Measurements from ENCODE around the gene CLSTN2. TPM values are rescaled to one million over a fixed set of nuclear protein-coding genes. Genes with fewer than 3 reads are reported as not detected.

CLSTN2 gene
- total and polyA plus RNA-seq, 4 donors = 0.09 to 2.2 (median 0.55) TPM

DNA sequence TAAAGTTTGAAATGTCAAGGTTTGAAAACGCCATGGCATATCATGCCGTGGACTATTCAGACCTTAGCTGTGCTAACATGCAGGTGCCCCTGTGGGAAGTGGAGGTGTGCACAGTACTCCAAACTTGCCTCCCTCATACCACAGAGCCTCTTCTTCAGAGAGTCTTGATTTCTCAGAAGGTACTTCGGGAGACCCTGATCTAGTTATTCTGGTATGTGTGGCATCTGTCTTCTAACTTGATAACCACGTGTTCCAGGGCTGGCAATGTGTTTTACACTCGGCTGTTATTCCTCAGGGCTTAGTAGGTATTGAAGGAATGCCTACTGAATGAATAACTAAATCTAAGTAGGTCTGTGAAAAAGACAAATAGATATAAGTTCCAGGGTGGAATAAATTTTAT is 309.9 kb downstream of the CLSTN2 start:
- Histone ChIP-seq H3K9ac (ENCODE audit: low read depth in 1 of 2, low read length in 2 of 2) (no peak overlapping the region), H3K9me3 (ENCODE audit: control insufficient read depth in 4 of 4, low read length in 3 of 4) (no peaks in the 10 kb centered on the region), H3K4me3 (ENCODE audit: low read depth in 1 of 3, low read length in 3 of 3) (no peak overlapping the region), H3K27me3 (ENCODE audit: control insufficient read depth in 4 of 4, insufficient read depth in 4 of 4, low read length in 3 of 4) (peaks cover 0 to 3% (median 0%) of the 10 kb centered on the region in 4 donors), H3K27ac (ENCODE audit: low read depth in 1 of 2, low read length in 2 of 2) (no peak overlapping the region), H3K36me3 (ENCODE audit: control insufficient read depth in 4 of 4, insufficient read depth in 3 of 4, low read depth in 1 of 4, low read length in 3 of 4) (no peaks in the 10 kb centered on the region), H3K4me1 (ENCODE audit: control insufficient read depth in 4 of 4, insufficient read depth in 4 of 4, low read length in 3 of 4) (no peaks in the 10 kb centered on the region)
- WGBS = 77% methylated on average over 5 of the region's 5 CpGs
- DNase-seq (ENCODE audit: low spot score) = no peak
- TF ChIP-seq ATF3 (IDR thresholded peaks at IDR 0.05) (no peak), RAD21 (IDR thresholded peaks at IDR 0.05) (no peak), HNF4A (conservative IDR thresholded peaks at IDR 0.05) (no peak), YY1 (IDR thresholded peaks at IDR 0.05) (no peak)

DNA sequence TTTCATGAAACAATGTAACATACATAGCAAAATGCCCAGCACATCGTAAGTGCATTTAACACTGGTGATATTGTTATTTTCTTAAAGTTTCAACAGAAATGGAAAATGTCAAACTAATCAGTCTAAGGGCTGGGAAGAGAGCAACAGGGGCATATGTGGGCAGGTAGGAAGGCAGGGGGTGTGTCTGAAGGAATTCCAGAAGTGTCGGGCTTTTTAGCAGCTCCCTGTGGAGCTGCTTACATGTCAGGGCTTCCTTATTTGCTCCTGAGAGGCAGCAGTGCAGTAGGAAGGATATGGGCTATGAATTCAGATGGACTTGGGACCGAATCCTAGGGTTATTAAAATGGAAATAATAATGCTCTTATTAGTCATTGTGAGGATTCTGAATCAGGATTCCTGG is 311.6 kb downstream of the CLSTN2 start:
- no peaks in the 10 kb centered on the region for H3K9me3 ChIP-seq (ENCODE audit: control insufficient read depth in 4 of 4, low read length in 3 of 4)
- no peak overlapping the region for H3K4me3 ChIP-seq (ENCODE audit: low read depth in 1 of 3, low read length in 3 of 3)
- WGBS = 60% methylated on average over 3 of the region's 3 CpGs
- H3K4me1 ChIP-seq (ENCODE audit: control insufficient read depth in 4 of 4, insufficient read depth in 4 of 4, low read length in 3 of 4) = no peaks in the 10 kb centered on the region
- TF ChIP-seq HNF4G (IDR thresholded peaks at IDR 0.05) = no peak
- TF ChIP-seq TAF1 (conservative IDR thresholded peaks at IDR 0.05) = no peak
- no peak for TF ChIP-seq HNF4A (conservative IDR thresholded peaks at IDR 0.05)
- TF ChIP-seq, protein P1, sequence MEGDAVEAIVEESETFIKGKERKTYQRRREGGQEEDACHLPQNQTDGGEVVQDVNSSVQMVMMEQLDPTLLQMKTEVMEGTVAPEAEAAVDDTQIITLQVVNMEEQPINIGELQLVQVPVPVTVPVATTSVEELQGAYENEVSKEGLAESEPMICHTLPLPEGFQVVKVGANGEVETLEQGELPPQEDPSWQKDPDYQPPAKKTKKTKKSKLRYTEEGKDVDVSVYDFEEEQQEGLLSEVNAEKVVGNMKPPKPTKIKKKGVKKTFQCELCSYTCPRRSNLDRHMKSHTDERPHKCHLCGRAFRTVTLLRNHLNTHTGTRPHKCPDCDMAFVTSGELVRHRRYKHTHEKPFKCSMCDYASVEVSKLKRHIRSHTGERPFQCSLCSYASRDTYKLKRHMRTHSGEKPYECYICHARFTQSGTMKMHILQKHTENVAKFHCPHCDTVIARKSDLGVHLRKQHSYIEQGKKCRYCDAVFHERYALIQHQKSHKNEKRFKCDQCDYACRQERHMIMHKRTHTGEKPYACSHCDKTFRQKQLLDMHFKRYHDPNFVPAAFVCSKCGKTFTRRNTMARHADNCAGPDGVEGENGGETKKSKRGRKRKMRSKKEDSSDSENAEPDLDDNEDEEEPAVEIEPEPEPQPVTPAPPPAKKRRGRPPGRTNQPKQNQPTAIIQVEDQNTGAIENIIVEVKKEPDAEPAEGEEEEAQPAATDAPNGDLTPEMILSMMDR (IDR thresholded peaks at IDR 0.05; ENCODE audit: low read depth, low read length, missing input control) = no peak
- no peak for TF ChIP-seq SP1 (IDR thresholded peaks at IDR 0.05)
- TF ChIP-seq JUND (IDR thresholded peaks at IDR 0.05) = no peak
- TF ChIP-seq NR2F2 (IDR thresholded peaks at IDR 0.05) = no peak
- TF ChIP-seq EGR1 (IDR thresholded peaks at IDR 0.05; ENCODE audit: low read depth in 2 of 2) = no peak
- no peak for TF ChIP-seq YY1 (IDR thresholded peaks at IDR 0.05)
- TF ChIP-seq RAD21 (IDR thresholded peaks at IDR 0.05) = no peak
- TF ChIP-seq FOXA2 (IDR thresholded peaks at IDR 0.05) = no peak
- TF ChIP-seq RXRA (IDR thresholded peaks at IDR 0.05) = no peak
- H3K9ac ChIP-seq (ENCODE audit: low read depth in 1 of 2, low read length in 2 of 2) = no peak overlapping the region
- DNase-seq (ENCODE audit: low spot score) = no peak
- no peaks in the 10 kb centered on the region for H3K36me3 ChIP-seq (ENCODE audit: control insufficient read depth in 4 of 4, insufficient read depth in 3 of 4, low read depth in 1 of 4, low read length in 3 of 4)
- no peak overlapping the region for H3K27ac ChIP-seq (ENCODE audit: low read depth in 1 of 2, low read length in 2 of 2)
- no peaks in the 10 kb centered on the region for H3K27me3 ChIP-seq (ENCODE audit: control insufficient read depth in 4 of 4, insufficient read depth in 4 of 4, low read length in 3 of 4)

GRCh38 chr3:140247775-140248174 is 312.8 kb downstream of the CLSTN2 start:
- Histone ChIP-seq H3K4me1 (ENCODE audit: control insufficient read depth in 4 of 4, insufficient read depth in 4 of 4, low read length in 3 of 4) (no peaks in the 10 kb centered on the region), H3K9me3 (ENCODE audit: control insufficient read depth in 4 of 4, low read length in 3 of 4) (no peaks in the 10 kb centered on the region), H3K36me3 (ENCODE audit: control insufficient read depth in 4 of 4, insufficient read depth in 3 of 4, low read depth in 1 of 4, low read length in 3 of 4) (no peaks in the 10 kb centered on the region), H3K9ac (ENCODE audit: low read depth in 1 of 2, low read length in 2 of 2) (no peak overlapping the region), H3K4me3 (ENCODE audit: low read depth in 1 of 3, low read length in 3 of 3) (no peak overlapping the region), H3K27me3 (ENCODE audit: control insufficient read depth in 4 of 4, insufficient read depth in 4 of 4, low read length in 3 of 4) (no peaks in the 10 kb centered on the region), H3K27ac (ENCODE audit: low read depth in 1 of 2, low read length in 2 of 2) (no peak overlapping the region)
- no peak for TF ChIP-seq GABPA (IDR thresholded peaks at IDR 0.05 in 1 of 2, conservative IDR thresholded peaks at IDR 0.05 in 1 of 2)
- TF ChIP-seq, protein P1 (IDR thresholded peaks at IDR 0.05; ENCODE audit: low read depth, low read length, missing input control) = no peak
- TF ChIP-seq HNF4A (conservative IDR thresholded peaks at IDR 0.05) = no peak
- TF ChIP-seq, protein P2, sequence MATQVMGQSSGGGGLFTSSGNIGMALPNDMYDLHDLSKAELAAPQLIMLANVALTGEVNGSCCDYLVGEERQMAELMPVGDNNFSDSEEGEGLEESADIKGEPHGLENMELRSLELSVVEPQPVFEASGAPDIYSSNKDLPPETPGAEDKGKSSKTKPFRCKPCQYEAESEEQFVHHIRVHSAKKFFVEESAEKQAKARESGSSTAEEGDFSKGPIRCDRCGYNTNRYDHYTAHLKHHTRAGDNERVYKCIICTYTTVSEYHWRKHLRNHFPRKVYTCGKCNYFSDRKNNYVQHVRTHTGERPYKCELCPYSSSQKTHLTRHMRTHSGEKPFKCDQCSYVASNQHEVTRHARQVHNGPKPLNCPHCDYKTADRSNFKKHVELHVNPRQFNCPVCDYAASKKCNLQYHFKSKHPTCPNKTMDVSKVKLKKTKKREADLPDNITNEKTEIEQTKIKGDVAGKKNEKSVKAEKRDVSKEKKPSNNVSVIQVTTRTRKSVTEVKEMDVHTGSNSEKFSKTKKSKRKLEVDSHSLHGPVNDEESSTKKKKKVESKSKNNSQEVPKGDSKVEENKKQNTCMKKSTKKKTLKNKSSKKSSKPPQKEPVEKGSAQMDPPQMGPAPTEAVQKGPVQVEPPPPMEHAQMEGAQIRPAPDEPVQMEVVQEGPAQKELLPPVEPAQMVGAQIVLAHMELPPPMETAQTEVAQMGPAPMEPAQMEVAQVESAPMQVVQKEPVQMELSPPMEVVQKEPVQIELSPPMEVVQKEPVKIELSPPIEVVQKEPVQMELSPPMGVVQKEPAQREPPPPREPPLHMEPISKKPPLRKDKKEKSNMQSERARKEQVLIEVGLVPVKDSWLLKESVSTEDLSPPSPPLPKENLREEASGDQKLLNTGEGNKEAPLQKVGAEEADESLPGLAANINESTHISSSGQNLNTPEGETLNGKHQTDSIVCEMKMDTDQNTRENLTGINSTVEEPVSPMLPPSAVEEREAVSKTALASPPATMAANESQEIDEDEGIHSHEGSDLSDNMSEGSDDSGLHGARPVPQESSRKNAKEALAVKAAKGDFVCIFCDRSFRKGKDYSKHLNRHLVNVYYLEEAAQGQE (IDR thresholded peaks at IDR 0.05) = no peak
- no peak for TF ChIP-seq RXRA (IDR thresholded peaks at IDR 0.05)
- no peak for TF ChIP-seq FOXA2 (IDR thresholded peaks at IDR 0.05)
- no peak for TF ChIP-seq SP1 (IDR thresholded peaks at IDR 0.05)
- no peak for TF ChIP-seq NR2F2 (IDR thresholded peaks at IDR 0.05)
- TF ChIP-seq ATF3 (IDR thresholded peaks at IDR 0.05) = no peak
- no peak for TF ChIP-seq FOXA1 (IDR thresholded peaks at IDR 0.05)
- TF ChIP-seq RAD21 (IDR thresholded peaks at IDR 0.05) = no peak
- no peak for TF ChIP-seq EGR1 (IDR thresholded peaks at IDR 0.05; ENCODE audit: low read depth in 2 of 2)
- no peak for TF ChIP-seq YY1 (IDR thresholded peaks at IDR 0.05)
- TF ChIP-seq, protein P3, sequence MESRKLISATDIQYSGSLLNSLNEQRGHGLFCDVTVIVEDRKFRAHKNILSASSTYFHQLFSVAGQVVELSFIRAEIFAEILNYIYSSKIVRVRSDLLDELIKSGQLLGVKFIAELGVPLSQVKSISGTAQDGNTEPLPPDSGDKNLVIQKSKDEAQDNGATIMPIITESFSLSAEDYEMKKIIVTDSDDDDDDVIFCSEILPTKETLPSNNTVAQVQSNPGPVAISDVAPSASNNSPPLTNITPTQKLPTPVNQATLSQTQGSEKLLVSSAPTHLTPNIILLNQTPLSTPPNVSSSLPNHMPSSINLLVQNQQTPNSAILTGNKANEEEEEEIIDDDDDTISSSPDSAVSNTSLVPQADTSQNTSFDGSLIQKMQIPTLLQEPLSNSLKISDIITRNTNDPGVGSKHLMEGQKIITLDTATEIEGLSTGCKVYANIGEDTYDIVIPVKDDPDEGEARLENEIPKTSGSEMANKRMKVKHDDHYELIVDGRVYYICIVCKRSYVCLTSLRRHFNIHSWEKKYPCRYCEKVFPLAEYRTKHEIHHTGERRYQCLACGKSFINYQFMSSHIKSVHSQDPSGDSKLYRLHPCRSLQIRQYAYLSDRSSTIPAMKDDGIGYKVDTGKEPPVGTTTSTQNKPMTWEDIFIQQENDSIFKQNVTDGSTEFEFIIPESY (IDR thresholded peaks at IDR 0.05) = no peak
- no peak for DNase-seq (ENCODE audit: low spot score)
